ENCODE measurements around the gene CNIH3. TPM values are rescaled to one million over a fixed set of nuclear protein-coding genes. Genes with fewer than 3 reads are reported as not detected.

The CNIH3 gene
- total RNA-seq, 1 experiment from 2014 or later = 13.6 TPM

GRCh38 chr1:224774378-224774777 lies 158.3 kb downstream of the CNIH3 start:
- no peak for DNase-seq (ENCODE audit: low read depth)

GRCh38 chr1:224777180-224777579 lies 161.1 kb downstream of the CNIH3 start:
- DNase-seq (ENCODE audit: low read depth) = no peak

DNA sequence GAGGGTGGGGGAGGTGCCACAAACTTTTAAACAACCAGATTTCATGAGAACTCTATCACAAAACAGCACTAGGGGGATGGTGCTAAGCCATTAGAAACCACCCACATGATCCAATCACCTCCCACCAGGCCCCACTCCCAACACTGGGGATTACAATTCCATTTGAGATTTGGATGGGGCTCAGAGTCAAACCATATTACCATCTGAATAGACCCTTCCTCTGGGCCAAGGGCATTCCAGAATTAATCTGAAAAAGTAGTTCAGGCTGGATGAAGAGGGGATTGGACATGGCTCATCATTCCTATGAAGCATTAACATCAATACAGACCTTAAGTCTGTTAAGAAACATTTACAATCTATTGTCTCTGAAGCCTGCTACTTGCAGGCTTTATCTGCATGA lies 163.4 kb downstream of the CNIH3 start:
- DNase-seq (ENCODE audit: low read depth) = no peak

DNA sequence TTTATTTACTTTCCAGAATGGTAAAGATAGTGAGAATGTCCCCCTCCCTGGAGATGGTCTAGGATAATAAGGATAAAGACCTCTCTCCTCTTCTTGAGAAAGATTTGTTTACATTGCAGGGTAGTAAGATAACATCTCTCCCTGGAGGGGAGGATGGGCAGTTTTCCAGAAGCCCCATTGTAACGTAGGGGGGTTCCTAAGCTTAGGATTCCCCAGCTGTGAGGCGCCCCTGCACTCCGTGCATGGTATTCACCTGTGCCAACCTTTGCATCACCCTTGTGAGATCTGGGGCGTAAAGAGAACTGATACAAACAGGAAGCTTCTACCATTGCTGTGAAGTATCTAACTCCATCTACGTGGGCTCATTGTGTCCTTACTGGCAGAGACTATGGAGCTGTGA lies 164.6 kb downstream of the CNIH3 start:
- no peak for DNase-seq (ENCODE audit: low read depth)

DNA sequence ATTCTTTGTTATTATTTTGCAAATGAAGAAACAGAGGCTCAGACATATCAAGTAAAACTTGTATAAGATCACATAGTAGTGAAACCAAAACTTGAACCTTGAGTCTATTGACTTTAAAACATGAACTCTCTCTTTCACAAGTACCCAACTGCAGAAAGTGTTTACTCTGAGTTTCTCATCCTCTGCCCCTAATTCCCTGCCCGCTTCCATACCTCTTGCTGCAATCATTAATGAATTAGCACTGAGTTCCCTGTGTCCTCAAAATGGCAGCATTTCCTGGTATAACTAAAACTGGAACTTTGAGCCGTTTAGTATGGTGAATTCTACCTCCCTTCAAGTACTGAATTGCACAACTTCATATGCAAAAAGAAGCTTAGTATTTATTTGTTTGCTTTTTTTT lies 165.7 kb downstream of the CNIH3 start:
- DNase-seq (ENCODE audit: low read depth) = no peak

DNA sequence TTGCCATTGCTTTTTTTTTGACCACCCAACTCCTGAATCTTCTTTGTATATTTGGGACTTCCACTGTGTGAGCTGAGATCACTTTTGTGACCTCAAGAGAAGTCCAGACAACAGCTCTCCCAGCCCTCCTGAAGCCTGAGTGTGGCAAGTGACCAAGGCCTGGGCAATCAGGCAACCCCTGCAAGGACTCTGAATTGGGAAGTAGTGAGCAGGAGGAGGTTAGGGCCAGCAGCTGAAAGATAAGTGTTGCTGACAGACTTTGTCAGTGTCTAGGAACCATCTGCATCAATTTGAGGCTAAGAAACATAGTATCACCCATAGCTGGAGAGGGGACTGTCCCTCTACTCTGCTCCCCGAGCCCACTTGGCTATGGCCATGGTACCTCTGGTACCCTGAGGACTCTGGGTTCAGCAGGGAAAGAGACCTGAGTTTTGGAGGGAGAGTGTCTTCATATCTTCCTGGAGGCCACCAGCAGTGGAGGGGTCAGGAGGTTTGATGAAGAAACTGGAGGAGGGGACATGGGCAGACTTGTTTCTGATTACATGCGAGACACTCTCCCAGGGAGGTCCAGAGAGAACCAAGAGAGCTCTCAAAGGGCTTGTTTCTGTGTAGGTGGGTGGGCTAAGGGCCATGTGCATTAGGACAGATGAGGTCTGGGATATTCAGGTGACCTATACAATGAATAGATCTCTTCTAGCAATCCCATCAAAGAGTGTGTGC lies 166.3 kb downstream of the CNIH3 start:
- DNase-seq (ENCODE audit: low read depth) = no peak

DNA sequence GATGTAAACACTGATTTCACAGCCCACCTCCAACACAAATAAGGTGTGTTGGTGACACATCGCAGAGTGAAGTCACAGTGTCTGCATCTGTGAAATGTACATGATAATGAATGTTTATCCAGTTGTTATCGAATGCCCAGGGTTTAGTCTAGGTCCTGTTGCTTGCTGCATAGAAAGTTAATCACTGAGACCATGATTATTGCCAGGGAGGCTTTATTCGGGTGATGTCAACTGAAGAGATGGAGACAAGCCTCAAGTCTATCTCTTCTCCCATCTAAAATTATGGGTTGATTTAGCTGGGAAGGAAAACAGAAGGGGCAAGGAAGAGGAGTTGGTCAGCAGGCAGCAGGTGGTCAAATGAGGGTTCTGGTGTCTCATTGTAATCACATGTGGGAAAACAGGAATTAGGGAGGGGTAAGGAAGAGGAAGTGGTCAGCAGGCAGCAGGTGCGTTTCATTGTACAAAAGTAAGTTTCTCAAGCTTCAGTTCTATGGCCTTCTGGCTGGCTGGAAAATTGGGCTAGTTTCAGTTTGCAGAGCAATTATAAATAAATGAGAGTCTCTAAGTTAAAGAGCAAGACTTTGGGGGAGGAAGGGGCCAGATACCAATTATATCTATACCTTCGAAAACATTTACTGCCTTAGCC lies 167.0 kb downstream of the CNIH3 start:
- DNase-seq (ENCODE audit: low read depth) = peak; percentile 15

DNA sequence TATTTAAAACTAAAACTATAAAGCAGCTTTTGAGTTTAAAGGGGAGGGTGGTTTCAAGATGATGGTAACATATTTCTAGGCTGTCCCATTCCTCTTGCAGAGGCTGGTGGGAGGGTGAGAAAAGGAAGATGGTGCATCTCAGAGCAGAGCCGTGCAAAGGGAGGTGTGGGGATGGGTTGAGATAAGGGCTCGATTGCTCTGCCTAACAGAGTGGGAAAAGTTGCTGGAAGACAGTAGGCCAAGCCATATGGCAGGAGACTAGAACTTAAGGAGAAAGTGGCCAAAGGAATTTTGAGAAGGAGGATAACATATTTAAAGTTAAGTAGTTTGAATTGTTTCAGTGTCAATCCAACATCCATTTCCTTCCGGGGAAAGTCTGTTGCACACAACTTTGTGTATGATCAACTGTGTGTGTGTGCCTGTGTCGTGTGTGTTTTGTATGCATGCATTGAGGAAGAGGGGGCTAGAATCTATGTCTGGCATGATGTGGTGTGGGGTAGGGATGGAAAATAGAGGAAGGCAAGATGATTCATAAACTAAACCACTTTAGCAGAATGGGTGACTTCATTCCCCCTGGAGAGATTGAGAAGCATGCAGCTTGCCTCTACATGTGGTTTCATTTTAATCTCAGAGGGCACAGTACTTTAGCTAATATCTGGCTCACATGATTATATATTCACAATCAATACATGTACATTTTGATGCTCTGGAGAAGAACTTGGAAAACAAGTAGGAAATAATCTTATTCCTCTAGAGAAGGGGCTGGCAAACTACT lies 168.3 kb downstream of the CNIH3 start:
- DNase-seq (ENCODE audit: low read depth) = peak; percentile 37

DNA sequence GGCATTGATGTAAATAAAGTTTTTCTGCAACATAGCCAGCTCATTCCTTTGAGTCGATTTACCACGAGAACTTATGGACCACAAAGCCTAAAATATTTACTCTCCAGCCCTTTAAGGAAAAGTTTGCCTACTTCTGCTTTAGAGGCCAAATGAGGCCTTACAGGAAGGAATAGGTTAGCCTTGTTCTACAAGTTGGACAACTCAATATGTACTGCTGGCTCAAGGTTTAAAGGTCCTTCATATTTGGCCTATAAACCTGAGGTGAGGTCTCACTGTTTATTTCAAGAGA lies 168.9 kb downstream of the CNIH3 start:
- DNase-seq (ENCODE audit: low read depth) = no peak

DNA sequence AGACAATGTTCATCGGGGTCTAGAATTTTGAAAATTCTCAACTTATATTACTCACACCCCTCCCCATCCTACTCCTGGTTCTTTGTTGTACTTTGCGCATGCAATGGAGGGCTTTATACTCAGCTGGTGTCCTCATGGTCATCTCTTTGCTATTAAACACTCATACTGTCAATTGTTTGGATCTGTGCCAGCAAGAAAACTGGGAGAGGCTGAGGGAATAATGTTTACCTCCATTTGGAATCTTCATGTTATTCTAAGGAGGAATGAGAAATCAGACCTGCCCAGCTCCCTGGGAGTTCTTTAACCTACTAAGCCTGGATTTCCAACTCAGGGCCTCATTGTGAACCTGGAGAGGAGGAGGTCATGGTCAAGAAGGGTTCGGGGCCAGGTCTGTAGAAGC lies 169.5 kb downstream of the CNIH3 start:
- DNase-seq (ENCODE audit: low read depth) = no peak

DNA sequence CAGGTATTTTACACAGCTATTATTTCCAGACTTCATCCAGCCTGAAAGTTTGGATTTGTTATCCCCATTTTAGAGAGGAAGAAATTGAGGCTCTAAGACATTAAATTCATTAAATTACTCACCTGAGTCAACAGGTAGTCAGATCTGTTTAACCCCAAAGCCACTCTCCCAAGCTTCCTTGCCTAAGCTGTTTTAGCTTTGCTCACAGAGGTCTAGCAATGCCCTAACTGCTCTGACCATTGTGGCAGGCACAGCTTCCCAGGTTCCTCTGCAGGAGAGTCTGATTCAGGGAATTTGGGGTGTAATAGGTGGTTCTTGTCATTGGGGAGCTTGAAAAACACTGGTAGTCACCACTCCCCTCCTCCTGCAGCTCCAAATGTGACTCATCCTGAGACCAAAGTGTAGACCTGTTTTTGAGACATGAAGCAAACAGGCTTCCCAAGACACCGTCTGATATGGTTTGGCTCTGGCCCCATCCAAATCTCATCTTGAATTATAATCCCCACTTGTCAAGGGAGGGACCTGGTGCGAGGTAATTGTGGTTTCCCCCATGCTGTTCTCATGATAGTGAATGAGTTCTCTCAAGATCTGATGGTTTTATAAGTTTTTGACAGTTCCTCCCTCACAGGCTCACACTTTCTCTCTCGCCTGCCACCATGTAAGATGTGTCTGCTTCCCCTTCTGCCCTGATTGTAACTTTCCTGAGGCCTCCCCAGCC lies 170.6 kb downstream of the CNIH3 start:
- DNase-seq (ENCODE audit: low read depth) = peak; percentile 63

GRCh38 chr1:224789311-224789710 lies 173.2 kb downstream of the CNIH3 start:
- DNase-seq (ENCODE audit: low read depth) = no peak

Other genes starting within 250 kb of the CNIH3 start
- gene WDR26, start 181.5 kb upstream of the CNIH3 start, total RNA-seq (2014; rRNA removed; shearing (Covaris generic)) = 14.1 and 19.6 TPM in 2 replicates